Upper lobe of left lung (tissue), 4 donors: Measurements from ENCODE around the gene ZMAT3.

Experiments
- EP300 ChIP-seq, 4 donors: sonication (generic); formaldehyde crosslinking; IDR thresholded peaks; one replicate each; pipeline ENCODE4 v1.5.1; 2017; ENCODE audit warnings: antibody characterized with exemption in 4 of 4, control low read depth in 2 of 4
- POLR2A ChIP-seq, 4 donors: fragments of 450-650 bp; IDR thresholded peaks; one replicate each; pipeline ENCODE4 v1.5.1; 2016 to 2017; ENCODE audit warnings: antibody characterized with exemption in 4 of 4, mild to moderate bottlenecking in 2 of 4
- POLR2AphosphoS5 ChIP-seq, 2 donors: sonication (generic); formaldehyde crosslinking; IDR thresholded peaks; one replicate each; pipeline ENCODE4 v1.5.1; 2017; ENCODE audit warnings: antibody characterized with exemption in 2 of 2
- TF ChIP-seq, protein P1 (sequence below), 6 experiments: fragments of 450-650 bp in 4 of 6; fragments of 200-600 bp in 2 of 6; sonication (generic) in 2 of 6; IDR thresholded peaks; one replicate each; pipeline ENCODE4 v1.5.1; 2016 to 2019; ENCODE audit warnings: antibody characterized with exemption in 6 of 6

DNA sequence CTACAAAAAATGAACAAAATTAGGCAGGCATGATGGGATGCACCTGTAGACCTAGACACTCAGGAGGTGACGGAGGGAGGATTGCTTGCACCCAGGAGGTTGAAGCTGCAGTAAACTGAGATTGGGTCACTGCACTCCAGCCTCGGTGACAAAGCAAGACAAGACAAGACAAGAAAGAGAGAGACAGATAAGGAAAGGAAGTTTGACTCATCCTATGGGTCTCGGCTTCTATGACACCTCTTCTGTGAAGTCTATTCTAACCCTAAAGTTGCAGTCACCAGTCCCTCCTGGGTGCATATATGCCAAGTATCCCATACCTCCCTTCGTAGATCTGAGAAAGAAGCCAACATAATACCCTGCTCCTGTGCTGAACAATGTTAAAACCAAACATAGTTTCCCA lies 7.9 kb upstream of the ZMAT3 start:
- TF ChIP-seq, protein P1, sequence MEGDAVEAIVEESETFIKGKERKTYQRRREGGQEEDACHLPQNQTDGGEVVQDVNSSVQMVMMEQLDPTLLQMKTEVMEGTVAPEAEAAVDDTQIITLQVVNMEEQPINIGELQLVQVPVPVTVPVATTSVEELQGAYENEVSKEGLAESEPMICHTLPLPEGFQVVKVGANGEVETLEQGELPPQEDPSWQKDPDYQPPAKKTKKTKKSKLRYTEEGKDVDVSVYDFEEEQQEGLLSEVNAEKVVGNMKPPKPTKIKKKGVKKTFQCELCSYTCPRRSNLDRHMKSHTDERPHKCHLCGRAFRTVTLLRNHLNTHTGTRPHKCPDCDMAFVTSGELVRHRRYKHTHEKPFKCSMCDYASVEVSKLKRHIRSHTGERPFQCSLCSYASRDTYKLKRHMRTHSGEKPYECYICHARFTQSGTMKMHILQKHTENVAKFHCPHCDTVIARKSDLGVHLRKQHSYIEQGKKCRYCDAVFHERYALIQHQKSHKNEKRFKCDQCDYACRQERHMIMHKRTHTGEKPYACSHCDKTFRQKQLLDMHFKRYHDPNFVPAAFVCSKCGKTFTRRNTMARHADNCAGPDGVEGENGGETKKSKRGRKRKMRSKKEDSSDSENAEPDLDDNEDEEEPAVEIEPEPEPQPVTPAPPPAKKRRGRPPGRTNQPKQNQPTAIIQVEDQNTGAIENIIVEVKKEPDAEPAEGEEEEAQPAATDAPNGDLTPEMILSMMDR (IDR thresholded peaks at IDR 0.05): no peak
- no peak for TF ChIP-seq EP300 (IDR thresholded peaks at IDR 0.05)
- TF ChIP-seq POLR2AphosphoS5 (IDR thresholded peaks at IDR 0.05): no peak
- no peak for TF ChIP-seq POLR2A (IDR thresholded peaks at IDR 0.05)
